Stimulated activated naive CD8-positive, alpha-beta T cell treated with anti-CD3 and anti-CD28 coated beads, Interleukin-15, Interleukin-2, amounts not matched to agents 100 ng/mL and 50 ng/mL, for 24 hours (primary cell): ENCODE data around the gene PRKACB.
"Not testable (repeated sequence)": the region's sequence is repeated elsewhere in the genome, so short reads cannot be mapped to it uniquely, and the experiment has no call there.

Source experiments
- H3K27ac Mint-ChIP-seq: one replicate; pipeline ENCODE4 v1.8.0; 2021; ENCODE audit warnings: mild to moderate bottlenecking, mixed read lengths
- H3K27me3 Mint-ChIP-seq: one replicate; pipeline ENCODE4 v1.8.0; 2021; ENCODE audit warnings: mixed read lengths
- H3K36me3 Mint-ChIP-seq: one replicate; pipeline ENCODE4 v1.8.0; 2021; ENCODE audit warnings: low read depth, mixed read lengths
- H3K4me1 Mint-ChIP-seq: one replicate; pipeline ENCODE4 v1.8.0; 2021; ENCODE audit warnings: low read depth, mixed read lengths
- H3K4me3 Mint-ChIP-seq: one replicate; pipeline ENCODE4 v1.8.0; 2021; ENCODE audit warnings: mild to moderate bottlenecking, mixed read lengths
- H3K9me3 Mint-ChIP-seq: one replicate; pipeline ENCODE4 v1.8.0; 2021; ENCODE audit warnings: mixed read lengths

PRKACB gene

GRCh38 chr1:84283381-84283780 lies 139.3 kb downstream of the PRKACB start:
- no peaks in the 10 kb centered on the region for H3K27me3 Mint-ChIP-seq
- H3K27ac Mint-ChIP-seq = no peak overlapping the region
- H3K4me3 Mint-ChIP-seq = no peak overlapping the region
- no peaks in the 10 kb centered on the region for H3K4me1 Mint-ChIP-seq
- H3K36me3 Mint-ChIP-seq = no peaks in the 10 kb centered on the region
- H3K9me3 Mint-ChIP-seq = peaks cover 15% of the 10 kb centered on the region

GRCh38 chr1:84286071-84286470 lies 142.0 kb downstream of the PRKACB start:
- H3K27ac Mint-ChIP-seq = no peak overlapping the region
- H3K4me3 Mint-ChIP-seq = no peak overlapping the region
- H3K27me3 Mint-ChIP-seq = no peaks in the 10 kb centered on the region
- no peaks in the 10 kb centered on the region for H3K36me3 Mint-ChIP-seq
- H3K9me3 Mint-ChIP-seq = peaks cover 27% of the 10 kb centered on the region
- H3K4me1 Mint-ChIP-seq = no peaks in the 10 kb centered on the region

- peaks cover 27% of the 10 kb centered on the region for H3K9me3 Mint-ChIP-seq
- H3K4me3 Mint-ChIP-seq, H3K4me1 Mint-ChIP-seq: not testable (repeated sequence)
Measured at GRCh38 chr1:84287389-84287788, 143.3 kb downstream of the PRKACB start.

More at GRCh38 chr1:84287389-84287788, 143.3 kb downstream of the PRKACB start:
- not testable (repeated sequence) for H3K27me3 Mint-ChIP-seq, H3K36me3 Mint-ChIP-seq, H3K27ac Mint-ChIP-seq
